Astrocyte of the spinal cord (primary cell): ENCODE measurements around the gene INPP4B.

ENCODE experiments used
- DNase-seq: peaks from one replicate; pipeline ENCODE4 v3.0.0; 2011; ENCODE audit warnings: low read depth, low spot score
- H3K4me3 ChIP-seq: 2 replicates; pipeline ENCODE4 v1.5.1; 2011; ENCODE audit warnings: low read depth, mild to moderate bottlenecking, low read length, moderate library complexity
- in situ Hi-C: cut with HindIII; loops from 2 replicates; pipeline ENCODE4 v1.10.0; 2017; ENCODE audit warnings: low sequenced_read_pairs
- TF ChIP-seq, protein P1 (sequence below): IDR thresholded peaks from 2 replicates; pipeline ENCODE4 v1.5.1; 2012; ENCODE audit warnings: low read depth, mild to moderate bottlenecking, low read length, inconsistent platforms

The INPP4B gene

GRCh38 chr4:142281999-142282398 is 564.1 kb downstream of the INPP4B start:
- in situ Hi-C loops: no loop called here
- TF ChIP-seq, protein P1, sequence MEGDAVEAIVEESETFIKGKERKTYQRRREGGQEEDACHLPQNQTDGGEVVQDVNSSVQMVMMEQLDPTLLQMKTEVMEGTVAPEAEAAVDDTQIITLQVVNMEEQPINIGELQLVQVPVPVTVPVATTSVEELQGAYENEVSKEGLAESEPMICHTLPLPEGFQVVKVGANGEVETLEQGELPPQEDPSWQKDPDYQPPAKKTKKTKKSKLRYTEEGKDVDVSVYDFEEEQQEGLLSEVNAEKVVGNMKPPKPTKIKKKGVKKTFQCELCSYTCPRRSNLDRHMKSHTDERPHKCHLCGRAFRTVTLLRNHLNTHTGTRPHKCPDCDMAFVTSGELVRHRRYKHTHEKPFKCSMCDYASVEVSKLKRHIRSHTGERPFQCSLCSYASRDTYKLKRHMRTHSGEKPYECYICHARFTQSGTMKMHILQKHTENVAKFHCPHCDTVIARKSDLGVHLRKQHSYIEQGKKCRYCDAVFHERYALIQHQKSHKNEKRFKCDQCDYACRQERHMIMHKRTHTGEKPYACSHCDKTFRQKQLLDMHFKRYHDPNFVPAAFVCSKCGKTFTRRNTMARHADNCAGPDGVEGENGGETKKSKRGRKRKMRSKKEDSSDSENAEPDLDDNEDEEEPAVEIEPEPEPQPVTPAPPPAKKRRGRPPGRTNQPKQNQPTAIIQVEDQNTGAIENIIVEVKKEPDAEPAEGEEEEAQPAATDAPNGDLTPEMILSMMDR: no peak
- H3K4me3 ChIP-seq: no peak overlapping the region
- DNase-seq: no peak

DNA sequence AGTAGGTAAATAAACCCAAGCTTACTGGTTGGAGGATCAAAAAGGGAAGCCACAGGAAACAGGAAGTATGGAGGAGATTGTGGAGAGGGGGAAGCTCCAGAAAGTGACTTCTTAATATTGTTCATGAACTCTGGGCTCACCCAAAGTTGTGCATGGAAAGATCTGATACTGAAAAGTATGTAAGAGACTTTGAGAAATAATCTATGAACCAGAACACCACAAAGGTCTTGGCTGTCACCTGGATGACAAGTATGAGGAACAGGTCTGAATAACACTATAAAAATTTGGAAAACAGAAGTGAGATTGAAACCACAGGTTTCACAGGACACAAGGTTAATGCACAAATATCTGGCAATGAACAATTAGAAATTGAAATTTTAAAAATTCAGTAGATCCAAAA is 567.4 kb downstream of the INPP4B start:
- TF ChIP-seq, protein P1: no peak
- no peak overlapping the region for H3K4me3 ChIP-seq
- no peak for DNase-seq
- in situ Hi-C loops: no loop called here

DNA sequence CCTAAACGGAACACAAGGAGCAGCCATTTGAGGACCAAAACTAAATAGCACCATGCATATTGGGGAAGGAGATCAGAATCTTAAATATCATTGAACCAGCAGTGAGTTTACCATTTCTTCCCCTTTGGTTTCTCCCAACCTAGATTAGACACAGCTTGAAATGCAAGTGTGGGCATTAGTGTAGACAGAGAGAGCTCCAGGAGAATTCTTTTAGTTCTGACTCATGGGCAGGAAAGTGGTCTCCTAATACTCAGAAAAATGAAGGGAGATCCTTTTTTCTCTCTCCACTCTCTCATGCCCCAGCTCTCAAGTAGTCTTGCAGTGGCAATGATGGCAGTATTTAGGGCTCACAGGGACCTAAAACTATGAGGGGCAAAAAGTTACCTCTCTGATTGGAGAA is 567.9 kb downstream of the INPP4B start:
- no peak overlapping the region for H3K4me3 ChIP-seq
- in situ Hi-C loops: no loop called here
- peak; percentile 52 for DNase-seq
- TF ChIP-seq, protein P1: no peak

- in situ Hi-C loops: no loop called here
- peak; percentile 67 for DNase-seq
- TF ChIP-seq, protein P1: no peak
- H3K4me3 ChIP-seq: no peak overlapping the region
Measured at GRCh38 chr4:142274137-142274536, 572.0 kb downstream of the INPP4B start.

DNA sequence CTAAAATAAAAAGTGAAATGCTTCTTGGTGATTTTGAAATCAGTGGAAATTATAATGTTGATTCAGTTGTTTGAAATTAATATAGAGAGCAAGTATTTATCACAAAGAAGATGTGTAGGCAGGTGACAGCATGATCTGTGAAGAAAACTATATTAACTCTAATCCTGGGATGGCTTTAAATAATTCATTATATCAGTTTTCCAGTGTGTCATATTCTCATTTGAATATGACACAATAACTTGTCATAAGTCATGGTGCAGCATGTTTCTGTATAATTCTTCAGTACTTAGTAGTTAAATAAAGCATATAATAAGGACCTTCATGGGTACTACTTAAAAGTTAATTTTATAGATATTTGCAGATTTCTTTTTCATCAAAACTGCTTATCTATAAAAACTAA is 573.6 kb downstream of the INPP4B start:
- H3K4me3 ChIP-seq: no peak overlapping the region
- no peak for DNase-seq
- in situ Hi-C loops: no loop called here
- TF ChIP-seq, protein P1: no peak

DNA sequence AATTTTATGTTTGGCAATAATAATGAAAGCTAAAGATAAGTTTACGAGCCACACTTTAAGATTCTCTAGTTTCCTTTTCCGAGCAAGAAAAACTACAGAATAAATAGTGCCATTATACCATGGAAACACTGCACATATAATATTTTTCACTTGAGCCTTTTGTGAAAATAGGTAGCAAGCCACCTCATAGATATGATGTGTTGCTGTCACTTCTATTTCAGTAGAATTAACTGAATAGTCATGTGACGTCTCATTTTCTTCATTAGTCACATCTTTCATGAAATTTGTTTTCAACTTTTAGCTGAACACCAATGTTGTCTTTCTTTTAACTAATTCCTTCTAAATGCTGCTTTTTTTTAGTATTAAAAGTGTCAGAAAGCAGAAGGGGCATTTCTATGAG is 574.3 kb downstream of the INPP4B start:
- no peak for DNase-seq
- H3K4me3 ChIP-seq: no peak overlapping the region
- in situ Hi-C loops: no loop called here
- TF ChIP-seq, protein P1: no peak

- in situ Hi-C loops: no loop called here
- H3K4me3 ChIP-seq: no peak overlapping the region
- TF ChIP-seq, protein P1: no peak
- DNase-seq: no peak
Measured at GRCh38 chr4:142267101-142267500, 579.0 kb downstream of the INPP4B start.
